Omental fat pad (tissue), 4 donors: ENCODE measurements around the gene ATG5. TPM values are rescaled to one million over a fixed set of nuclear protein-coding genes. Genes with fewer than 3 reads are reported as not detected.
A peak's percentile ranks its signal among the peaks of the same experiment; 100 is the strongest.

Experiments
- ATAC-seq: fragments of 150-250 bp; one replicate; pipeline ENCODE4 v1.9.1; 2016; ENCODE audit warnings: mild to moderate bottlenecking, moderate library complexity; ENCODE audit not compliant: low FRiP score
- DNase-seq: peaks from one replicate; pipeline ENCODE4 v3.0.0-alpha.2; 2019; ENCODE audit warnings: low spot score
- CTCF ChIP-seq, 3 donors: fragments of 450-650 bp; IDR thresholded peaks; one replicate each; pipeline ENCODE4 v1.5.1; 2016 to 2017; ENCODE audit warnings: antibody characterized with exemption in 3 of 3, mild to moderate bottlenecking in 3 of 3, moderate library complexity in 2 of 3
- total RNA-seq, 4 donors: library from RNA; depleted of rRNA; stranded (reverse); fragments of >200 nt; gene quantifications; one replicate each; pipeline ENCODE4 v1.1.0, GENCODE V29; 2016

Gene ATG5
- total RNA-seq, 4 donors from 2014 or later, result 27.8 to 40.0 (median 31.8) TPM

GRCh38 chr6:106165885-106166485 is 159.6 kb downstream of the ATG5 start:
- DNase-seq (no peak), ATAC-seq (no peak)
- no peak for TF ChIP-seq CTCF (IDR thresholded peaks at IDR 0.05)

- TF ChIP-seq CTCF (IDR thresholded peaks at IDR 0.05), result no peak
- DNase-seq (no peak), ATAC-seq (peak; percentile 68)
Measured at GRCh38 chr6:106163966-106164877, 161.3 kb downstream of the ATG5 start.

GRCh38 chr6:106163446-106163965 is 162.1 kb downstream of the ATG5 start:
- DNase-seq (no peak), ATAC-seq (peak; percentile 41)
- TF ChIP-seq CTCF (IDR thresholded peaks at IDR 0.05), result no peak

- ATAC-seq, result no peak
- no peak for TF ChIP-seq CTCF (IDR thresholded peaks at IDR 0.05)
- no peak for DNase-seq
Measured at GRCh38 chr6:106162921-106163320, 162.6 kb downstream of the ATG5 start.

GRCh38 chr6:106161893-106162292 is 163.7 kb downstream of the ATG5 start:
- ATAC-seq (no peak), DNase-seq (no peak)
- TF ChIP-seq CTCF (IDR thresholded peaks at IDR 0.05), result no peak

GRCh38 chr6:106161311-106161874 is 164.2 kb downstream of the ATG5 start:
- no peak for TF ChIP-seq CTCF (IDR thresholded peaks at IDR 0.05)
- no peak for DNase-seq
- ATAC-seq, result no peak
